ENCODE data around the gene IL21R. TPM values are rescaled to one million over a fixed set of nuclear protein-coding genes. Genes with fewer than 3 reads are reported as not detected.

The IL21R gene
- total RNA-seq (2021): 0.35 and 3.8 TPM in 2 replicates
- percentile 27 among the genes with signal in this experiment for Bru-seq, nascent RNA
- percentile 13 among the genes with signal in this experiment for BruChase-seq, experiment 1, labeled RNA remaining after a 2-hour chase
- BruChase-seq, experiment 2, labeled RNA remaining after a 6-hour chase: percentile 24 among the genes with signal in this experiment
- long read RNA-seq, transcript IL21R-202 (9 exons, 2,953 nt): major isoform, 10 of 21 reads
- long read RNA-seq, partial matches to known transcripts: 2 of 21 reads
- long read RNA-seq, other reads (novel, unspliced or antisense): 9 of 21 reads

DNA sequence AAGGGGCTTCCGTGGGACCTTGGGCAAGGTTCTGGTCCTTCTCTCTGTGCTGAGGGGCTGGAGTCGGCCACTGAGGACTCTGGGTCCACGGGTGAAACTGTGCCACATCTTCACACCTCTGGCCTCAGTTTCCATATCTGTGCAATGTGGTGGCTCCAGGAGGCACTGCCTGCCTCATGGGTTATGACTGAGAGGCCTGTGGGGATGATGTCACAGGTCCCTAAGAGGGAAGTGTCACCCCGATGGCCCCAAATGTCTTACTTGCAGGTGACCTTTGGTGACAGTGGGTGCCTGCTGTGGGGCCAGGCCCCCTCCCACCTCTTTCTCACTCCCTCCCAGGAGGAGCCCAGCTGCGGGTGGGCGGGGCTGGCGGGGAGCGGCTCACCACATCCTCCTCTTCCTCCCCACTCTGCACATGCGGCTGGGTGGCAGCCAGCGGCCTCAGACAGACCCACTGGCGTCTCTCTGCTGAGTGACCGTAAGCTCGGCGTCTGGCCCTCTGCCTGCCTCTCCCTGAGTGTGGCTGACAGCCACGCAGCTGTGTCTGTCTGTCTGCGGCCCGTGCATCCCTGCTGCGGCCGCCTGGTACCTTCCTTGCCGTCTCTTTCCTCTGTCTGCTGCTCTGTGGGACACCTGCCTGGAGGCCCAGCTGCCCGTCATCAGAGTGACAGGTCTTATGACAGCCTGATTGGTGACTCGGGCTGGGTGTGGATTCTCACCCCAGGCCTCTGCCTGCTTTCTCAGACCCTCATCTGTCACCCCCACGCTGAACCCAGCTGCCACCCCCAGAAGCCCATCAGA lies at the start of gene IL21R:
Gene IL21R, plus strand, starts transcription at position 407 of the 801 bp plus-strand sequence. CDS start 27,898 bp downstream, outside the sequence.
- Histone ChIP-seq H3K9me3 (ENCODE audit: insufficient read depth, low read depth) (no peaks in the 10 kb centered on the region), H3K36me3 (ENCODE audit: low read depth) (no peaks in the 10 kb centered on the region), H4K20me1 (ENCODE audit: insufficient read depth) (no peaks in the 10 kb centered on the region), H3K4me3 (no peak within 1 kb of the TSS), H3K4me2 (peak within 1 kb of the TSS; percentile 45; the same call in 1 of the 2 replicates), H3F3A (ENCODE audit: insufficient read depth, low read depth) (no peaks in the 10 kb centered on the region), H3K79me2 (ENCODE audit: low read depth) (no peaks in the 10 kb centered on the region), H3K9me2 (ENCODE audit: insufficient read depth) (no peaks in the 10 kb centered on the region), H3K27ac (no peak within 1 kb of the TSS), H3K27me3 (ENCODE audit: insufficient read depth, low read depth) (peaks cover 73% of the 10 kb centered on the region), H3K4me1 (replicated peaks; ENCODE audit: insufficient read depth) (no peaks in the 10 kb centered on the region), H2AFZ (no peak within 1 kb of the TSS)
- ChIA-PET POLR2A (ENCODE audit: unreplicated experiment) (no interaction called here), CTCF (no interaction called here)
- TF ChIP-seq, protein P1, sequence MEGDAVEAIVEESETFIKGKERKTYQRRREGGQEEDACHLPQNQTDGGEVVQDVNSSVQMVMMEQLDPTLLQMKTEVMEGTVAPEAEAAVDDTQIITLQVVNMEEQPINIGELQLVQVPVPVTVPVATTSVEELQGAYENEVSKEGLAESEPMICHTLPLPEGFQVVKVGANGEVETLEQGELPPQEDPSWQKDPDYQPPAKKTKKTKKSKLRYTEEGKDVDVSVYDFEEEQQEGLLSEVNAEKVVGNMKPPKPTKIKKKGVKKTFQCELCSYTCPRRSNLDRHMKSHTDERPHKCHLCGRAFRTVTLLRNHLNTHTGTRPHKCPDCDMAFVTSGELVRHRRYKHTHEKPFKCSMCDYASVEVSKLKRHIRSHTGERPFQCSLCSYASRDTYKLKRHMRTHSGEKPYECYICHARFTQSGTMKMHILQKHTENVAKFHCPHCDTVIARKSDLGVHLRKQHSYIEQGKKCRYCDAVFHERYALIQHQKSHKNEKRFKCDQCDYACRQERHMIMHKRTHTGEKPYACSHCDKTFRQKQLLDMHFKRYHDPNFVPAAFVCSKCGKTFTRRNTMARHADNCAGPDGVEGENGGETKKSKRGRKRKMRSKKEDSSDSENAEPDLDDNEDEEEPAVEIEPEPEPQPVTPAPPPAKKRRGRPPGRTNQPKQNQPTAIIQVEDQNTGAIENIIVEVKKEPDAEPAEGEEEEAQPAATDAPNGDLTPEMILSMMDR (conservative IDR thresholded peaks at IDR 0.05): no peak
- no peak for TF ChIP-seq EZH2 (IDR thresholded peaks at IDR 0.05; ENCODE audit: low read depth)
- intact Hi-C loops (cut with micrococcal nuclease; ENCODE audit: unreplicated experiment): no loop called here
- no TSS peak for BruUV-seq (replicated peaks)
- peak in 1 of 2 experiments; percentile 15 for DNase-seq

DNA sequence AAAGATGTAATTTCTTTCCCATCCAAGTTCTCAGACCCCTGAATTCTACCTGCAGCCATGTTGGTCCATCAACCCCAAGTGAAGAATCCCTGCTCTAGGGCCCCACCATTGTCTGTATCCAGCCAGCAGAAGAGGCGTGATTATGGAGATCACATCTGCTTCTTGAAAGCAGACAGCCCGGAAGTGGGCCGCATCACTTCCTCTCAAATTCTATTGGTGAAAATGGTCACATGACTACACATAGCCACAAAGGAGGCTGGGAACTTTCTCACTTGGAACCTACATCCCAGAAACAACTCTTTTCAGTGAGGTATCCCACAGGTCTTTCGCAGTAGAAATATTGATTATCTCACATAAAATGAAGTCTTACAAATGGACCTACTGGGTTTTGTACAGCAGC lies 48.1 kb upstream of the IL21R start:
- Histone ChIP-seq H3K27ac (no peak overlapping the region), H3K9me3 (ENCODE audit: insufficient read depth, low read depth) (no peaks in the 10 kb centered on the region), H3K27me3 (ENCODE audit: insufficient read depth, low read depth) (no peaks in the 10 kb centered on the region), H3K79me2 (ENCODE audit: low read depth) (no peaks in the 10 kb centered on the region), H3K4me3 (no peak overlapping the region), H3K9me2 (ENCODE audit: insufficient read depth) (no peaks in the 10 kb centered on the region), H3K4me2 (no peak overlapping the region), H3F3A (ENCODE audit: insufficient read depth, low read depth) (peaks cover 11% of the 10 kb centered on the region; the same call in 1 of the 2 replicates), H4K20me1 (ENCODE audit: insufficient read depth) (no peaks in the 10 kb centered on the region), H2AFZ (no peak overlapping the region), H3K36me3 (ENCODE audit: low read depth) (peaks cover 38% of the 10 kb centered on the region), H3K4me1 (replicated peaks; ENCODE audit: insufficient read depth) (no peaks in the 10 kb centered on the region)
- DNase-seq: no peak
- intact Hi-C loops (cut with micrococcal nuclease; ENCODE audit: unreplicated experiment): no loop called here
- no TSS peak for BruUV-seq (replicated peaks)
- CTCF ChIA-PET: no interaction called here
- TF ChIP-seq, protein P1 (conservative IDR thresholded peaks at IDR 0.05): no peak
- TF ChIP-seq EZH2 (IDR thresholded peaks at IDR 0.05; ENCODE audit: low read depth): no peak
- POLR2A ChIA-PET (ENCODE audit: unreplicated experiment): no interaction called here

DNA sequence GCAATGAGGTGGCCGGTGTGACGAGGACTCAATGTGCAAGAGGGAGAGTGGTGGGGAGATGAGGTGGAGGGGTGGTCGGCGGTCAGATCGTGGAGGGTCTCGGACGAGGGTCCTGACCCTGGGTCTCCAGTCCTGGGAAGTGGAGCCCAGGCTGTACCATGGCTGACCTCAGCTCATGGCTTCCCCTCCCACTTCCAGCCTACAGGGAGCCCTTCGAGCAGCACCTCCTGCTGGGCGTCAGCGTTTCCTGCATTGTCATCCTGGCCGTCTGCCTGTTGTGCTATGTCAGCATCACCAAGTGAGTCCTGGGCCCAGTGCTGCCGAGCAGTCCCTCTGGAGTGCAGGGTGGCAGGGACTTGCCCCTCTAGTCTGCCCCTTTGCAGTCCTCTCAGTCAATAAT lies 46.4 kb upstream of the IL21R start:
- DNase-seq: peak in 1 of 2 experiments; percentile 25
- H2AFZ ChIP-seq: no peak overlapping the region
- no TSS peak for BruUV-seq (replicated peaks)
- H3K9me2 ChIP-seq (ENCODE audit: insufficient read depth): no peaks in the 10 kb centered on the region
- peaks cover 31% of the 10 kb centered on the region for H3K36me3 ChIP-seq (ENCODE audit: low read depth)
- CTCF ChIA-PET: no interaction called here
- H3K4me3 ChIP-seq: no peak overlapping the region
- H3K9me3 ChIP-seq (ENCODE audit: insufficient read depth, low read depth): no peaks in the 10 kb centered on the region
- H3K79me2 ChIP-seq (ENCODE audit: low read depth): no peaks in the 10 kb centered on the region
- intact Hi-C loops (cut with micrococcal nuclease; ENCODE audit: unreplicated experiment): no loop called here
- TF ChIP-seq, protein P1 (conservative IDR thresholded peaks at IDR 0.05): peak; percentile 55; the same call in 1 of the 2 replicates
- TF ChIP-seq EZH2 (IDR thresholded peaks at IDR 0.05; ENCODE audit: low read depth): no peak
- no peak overlapping the region for H3K4me2 ChIP-seq
- H3F3A ChIP-seq (ENCODE audit: insufficient read depth, low read depth): peaks cover 11% of the 10 kb centered on the region; the same call in 1 of the 2 replicates
- H3K27ac ChIP-seq: no peak overlapping the region
- no peaks in the 10 kb centered on the region for H4K20me1 ChIP-seq (ENCODE audit: insufficient read depth)
- H3K27me3 ChIP-seq (ENCODE audit: insufficient read depth, low read depth): no peaks in the 10 kb centered on the region
- H3K4me1 ChIP-seq (replicated peaks; ENCODE audit: insufficient read depth): no peaks in the 10 kb centered on the region
- POLR2A ChIA-PET (ENCODE audit: unreplicated experiment): no interaction called here
